Neural cell (in vitro differentiated cells): ENCODE data around the gene ZFPL1. TPM values are rescaled to one million over a fixed set of nuclear protein-coding genes. Genes with fewer than 3 reads are reported as not detected.

Source experiments
- H2AFZ ChIP-seq: fragments of 200-600, 300-800 bp; sonication (generic), shearing (Covaris generic); 2 replicates; pipeline ENCODE4 v1.6.0; 2014; ENCODE audit warnings: low read depth, mild to moderate bottlenecking, antibody characterized with exemption, low read length, moderate library complexity
- H3F3A ChIP-seq: fragments of 200-600 bp; shearing (Covaris generic); 2 replicates; pipeline ENCODE4 v1.6.1; 2016; ENCODE audit warnings: mild to moderate bottlenecking, moderate library complexity, mixed read lengths, antibody characterized with exemption, low read length; ENCODE audit not compliant: insufficient read depth, poor library complexity, severe bottlenecking
- H3K27ac ChIP-seq: fragments of 200-600, 300-800 bp; sonication (generic), shearing (Covaris generic); 2 replicates; pipeline ENCODE4 v1.5.1; 2014; ENCODE audit warnings: mild to moderate bottlenecking, low read length, moderate library complexity
- H3K27me3 ChIP-seq: fragments of 300-800, 200-600 bp; sonication (generic), shearing (Covaris generic); 2 replicates; pipeline ENCODE4 v1.6.0; 2014; ENCODE audit warnings: mild to moderate bottlenecking, low read depth, low read length, moderate library complexity; ENCODE audit not compliant: insufficient read depth
- H3K36me3 ChIP-seq: fragments of 300-800, 200-600 bp; sonication (generic), shearing (Covaris generic); 2 replicates; pipeline ENCODE4 v1.5.1; 2014; ENCODE audit warnings: mild to moderate bottlenecking, antibody characterized with exemption, low read length, moderate library complexity; ENCODE audit not compliant: insufficient read depth
- H3K4me2 ChIP-seq: fragments of 300-800, 200-600 bp; sonication (generic), shearing (Covaris generic); 2 replicates; pipeline ENCODE4 v1.6.0; 2014; ENCODE audit warnings: mild to moderate bottlenecking, low read length
- H3K4me3 ChIP-seq: fragments of 300-800, 200-600 bp; sonication (generic), shearing (Covaris generic); 2 replicates; pipeline ENCODE4 v1.5.1; 2014; ENCODE audit warnings: mild to moderate bottlenecking, low read length, moderate library complexity
- H3K79me2 ChIP-seq: fragments of 200-600 bp; shearing (Covaris generic); replicated peaks from 2 replicates; pipeline ENCODE4 v1.6.0; 2014; ENCODE audit warnings: mild to moderate bottlenecking, low read length, moderate library complexity; ENCODE audit not compliant: insufficient read depth
- H3K9ac ChIP-seq: fragments of 300-800, 200-600 bp; sonication (generic), shearing (Covaris generic); 2 replicates; pipeline ENCODE4 v1.6.1; 2016; ENCODE audit warnings: mild to moderate bottlenecking, low read length, mixed read lengths
- H3K9me2 ChIP-seq: fragments of 200-600 bp; shearing (Covaris generic); 2 replicates; pipeline ENCODE4 v1.6.1; 2016; ENCODE audit warnings: mild to moderate bottlenecking, low read length, mixed read lengths; ENCODE audit not compliant: insufficient read depth
- H3K9me3 ChIP-seq: fragments of 200-600, 300-800 bp; sonication (generic), shearing (Covaris generic); 2 replicates; pipeline ENCODE4 v1.6.1; 2016; ENCODE audit warnings: mild to moderate bottlenecking, mixed run types, low read length, moderate library complexity, mixed read lengths
- H4K20me1 ChIP-seq: fragments of 200-600 bp; shearing (Covaris generic); 2 replicates; pipeline ENCODE4 v1.6.1; 2016; ENCODE audit warnings: mild to moderate bottlenecking, mixed run types; ENCODE audit not compliant: insufficient read depth
- EP300 ChIP-seq: fragments of 450-650 bp; conservative IDR thresholded peaks from 2 replicates; pipeline ENCODE4 v1.6.1; 2014; ENCODE audit warnings: antibody characterized with exemption, mild to moderate bottlenecking, moderate library complexity; ENCODE audit not compliant: poor library complexity, severe bottlenecking
- EZH2 ChIP-seq: fragments of 200-600, 300-800 bp; shearing (Covaris generic), sonication (generic); IDR thresholded peaks from 2 replicates; pipeline ENCODE4 v1.6.1; 2014; ENCODE audit warnings: antibody characterized with exemption, low read length, borderline replicate concordance, mild to moderate bottlenecking; ENCODE audit not compliant: insufficient read depth, poor library complexity, severe bottlenecking
- MXI1 ChIP-seq: fragments of 450-650 bp; conservative IDR thresholded peaks from 2 replicates; pipeline ENCODE4 v1.6.1; 2014; ENCODE audit warnings: antibody characterized with exemption, mild to moderate bottlenecking; ENCODE audit not compliant: poor library complexity, severe bottlenecking
- POLR2AphosphoS5 ChIP-seq: IDR thresholded peaks from 2 replicates; pipeline ENCODE4 v1.6.1; 2012
- RAD21 ChIP-seq: fragments of 450-650 bp; conservative IDR thresholded peaks from 2 replicates; pipeline ENCODE4 v1.6.1; 2014; ENCODE audit warnings: antibody characterized with exemption, mild to moderate bottlenecking, moderate library complexity
- REST ChIP-seq: IDR thresholded peaks from 2 replicates; pipeline ENCODE4 v1.6.1; 2012; ENCODE audit warnings: borderline replicate concordance
- SMC3 ChIP-seq: fragments of 450-650 bp; conservative IDR thresholded peaks from 2 replicates; pipeline ENCODE4 v1.6.1; 2014; ENCODE audit warnings: antibody characterized with exemption, mild to moderate bottlenecking, moderate library complexity; ENCODE audit not compliant: poor library complexity
- TAF1 ChIP-seq: IDR thresholded peaks from 2 replicates; pipeline ENCODE4 v1.6.1; 2012; ENCODE audit warnings: low read depth
- polyA plus RNA-seq: library from polyadenylated mRNA; depleted of rRNA; stranded (reverse); fragments of >200 nt; gene quantifications from 2 replicates; pipeline ENCODE4 v1.2.3, GENCODE V29; 2014
- TF ChIP-seq, protein P1 (sequence below): fragments of 450-650 bp; IDR thresholded peaks from 2 replicates; pipeline ENCODE4 v1.5.1; 2014; ENCODE audit warnings: antibody characterized with exemption, mild to moderate bottlenecking, moderate library complexity; ENCODE audit not compliant: poor library complexity, severe bottlenecking

The ZFPL1 gene
- polyA plus RNA-seq, 1 donor from 2014 or later: 42.0 TPM

DNA sequence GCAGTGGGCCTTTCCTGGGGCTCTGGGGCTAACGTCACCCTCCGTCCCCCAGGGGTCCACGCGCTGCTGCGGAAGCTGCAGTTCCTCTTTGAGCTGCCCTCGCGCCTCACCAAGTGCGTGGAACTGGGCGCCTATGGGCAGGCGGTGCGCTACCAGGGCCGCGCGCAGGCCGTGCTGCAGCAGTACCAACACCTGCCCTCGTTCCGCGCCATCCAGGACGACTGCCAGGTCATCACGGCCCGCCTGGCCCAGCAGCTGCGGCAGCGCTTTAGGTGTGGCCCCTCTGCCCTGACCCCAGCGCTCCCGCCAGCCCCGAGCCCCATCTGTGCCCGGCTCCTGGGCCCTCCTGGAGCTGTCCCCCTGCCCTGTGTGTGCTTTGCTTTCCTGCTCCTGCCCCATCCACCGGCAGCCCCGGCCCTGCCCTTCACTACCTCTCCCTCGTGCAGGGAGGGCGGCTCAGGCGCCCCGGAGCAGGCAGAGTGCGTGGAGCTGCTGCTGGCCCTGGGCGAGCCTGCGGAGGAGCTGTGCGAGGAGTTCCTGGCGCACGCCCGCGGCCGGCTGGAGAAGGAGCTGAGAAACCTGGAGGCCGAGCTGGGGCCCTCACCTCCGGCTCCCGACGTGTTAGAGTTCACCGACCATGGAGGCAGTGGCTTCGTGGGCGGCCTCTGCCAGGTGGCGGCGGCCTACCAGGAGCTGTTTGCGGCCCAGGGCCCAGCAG lies 23.9 kb downstream of the ZFPL1 start:
- H3K9ac ChIP-seq: no peak overlapping the region
- no peak overlapping the region for H3K4me3 ChIP-seq
- no peaks in the 10 kb centered on the region for H3K9me3 ChIP-seq
- H3K79me2 ChIP-seq: peaks cover 3% of the 10 kb centered on the region
- TF ChIP-seq RAD21 (no peak), MXI1 (no peak), REST (no peak), EP300 (no peak), TAF1 (no peak), SMC3 (no peak), POLR2AphosphoS5 (no peak), EZH2 (no peak)
- TF ChIP-seq, protein P1, sequence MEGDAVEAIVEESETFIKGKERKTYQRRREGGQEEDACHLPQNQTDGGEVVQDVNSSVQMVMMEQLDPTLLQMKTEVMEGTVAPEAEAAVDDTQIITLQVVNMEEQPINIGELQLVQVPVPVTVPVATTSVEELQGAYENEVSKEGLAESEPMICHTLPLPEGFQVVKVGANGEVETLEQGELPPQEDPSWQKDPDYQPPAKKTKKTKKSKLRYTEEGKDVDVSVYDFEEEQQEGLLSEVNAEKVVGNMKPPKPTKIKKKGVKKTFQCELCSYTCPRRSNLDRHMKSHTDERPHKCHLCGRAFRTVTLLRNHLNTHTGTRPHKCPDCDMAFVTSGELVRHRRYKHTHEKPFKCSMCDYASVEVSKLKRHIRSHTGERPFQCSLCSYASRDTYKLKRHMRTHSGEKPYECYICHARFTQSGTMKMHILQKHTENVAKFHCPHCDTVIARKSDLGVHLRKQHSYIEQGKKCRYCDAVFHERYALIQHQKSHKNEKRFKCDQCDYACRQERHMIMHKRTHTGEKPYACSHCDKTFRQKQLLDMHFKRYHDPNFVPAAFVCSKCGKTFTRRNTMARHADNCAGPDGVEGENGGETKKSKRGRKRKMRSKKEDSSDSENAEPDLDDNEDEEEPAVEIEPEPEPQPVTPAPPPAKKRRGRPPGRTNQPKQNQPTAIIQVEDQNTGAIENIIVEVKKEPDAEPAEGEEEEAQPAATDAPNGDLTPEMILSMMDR: no peak
- H3F3A ChIP-seq: no peaks in the 10 kb centered on the region
- H3K27me3 ChIP-seq: no peaks in the 10 kb centered on the region
- no peak overlapping the region for H3K27ac ChIP-seq
- no peaks in the 10 kb centered on the region for H3K36me3 ChIP-seq
- H2AFZ ChIP-seq: no peak overlapping the region
- H4K20me1 ChIP-seq: no peaks in the 10 kb centered on the region
- no peaks in the 10 kb centered on the region for H3K9me2 ChIP-seq
- H3K4me2 ChIP-seq: no peak overlapping the region

- Histone ChIP-seq H3F3A (no peaks in the 10 kb centered on the region), H3K9me3 (no peaks in the 10 kb centered on the region), H3K79me2 (peaks cover 10% of the 10 kb centered on the region), H3K36me3 (no peaks in the 10 kb centered on the region), H3K27ac (no peak overlapping the region), H3K9ac (no peak overlapping the region), H3K4me3 (no peak overlapping the region), H4K20me1 (no peaks in the 10 kb centered on the region), H3K9me2 (no peaks in the 10 kb centered on the region), H3K4me2 (no peak overlapping the region), H3K27me3 (no peaks in the 10 kb centered on the region), H2AFZ (no peak overlapping the region)
- TF ChIP-seq SMC3 (no peak), REST (no peak), RAD21 (no peak), MXI1 (no peak), EZH2 (no peak), EP300 (no peak), TAF1 (no peak), POLR2AphosphoS5 (no peak)
- TF ChIP-seq, protein P1: no peak
Observed at GRCh38 chr11:65108469-65109123, 24.6 kb downstream of the ZFPL1 start.
